GM21723 (cell line): ENCODE measurements around the gene XPO1.
"Not testable (repeated sequence)": the region's sequence is repeated elsewhere in the genome, so short reads cannot be mapped to it uniquely, and the experiment has no call there.

Experiments
- ATAC-seq: cut with Tn5 transposase; IDR thresholded peaks from one replicate; pipeline ENCODE4 v1.9.1; 2021; ENCODE audit warnings: mild to moderate bottlenecking, moderate library complexity; ENCODE audit not compliant: unreplicated experiment

The XPO1 gene

DNA sequence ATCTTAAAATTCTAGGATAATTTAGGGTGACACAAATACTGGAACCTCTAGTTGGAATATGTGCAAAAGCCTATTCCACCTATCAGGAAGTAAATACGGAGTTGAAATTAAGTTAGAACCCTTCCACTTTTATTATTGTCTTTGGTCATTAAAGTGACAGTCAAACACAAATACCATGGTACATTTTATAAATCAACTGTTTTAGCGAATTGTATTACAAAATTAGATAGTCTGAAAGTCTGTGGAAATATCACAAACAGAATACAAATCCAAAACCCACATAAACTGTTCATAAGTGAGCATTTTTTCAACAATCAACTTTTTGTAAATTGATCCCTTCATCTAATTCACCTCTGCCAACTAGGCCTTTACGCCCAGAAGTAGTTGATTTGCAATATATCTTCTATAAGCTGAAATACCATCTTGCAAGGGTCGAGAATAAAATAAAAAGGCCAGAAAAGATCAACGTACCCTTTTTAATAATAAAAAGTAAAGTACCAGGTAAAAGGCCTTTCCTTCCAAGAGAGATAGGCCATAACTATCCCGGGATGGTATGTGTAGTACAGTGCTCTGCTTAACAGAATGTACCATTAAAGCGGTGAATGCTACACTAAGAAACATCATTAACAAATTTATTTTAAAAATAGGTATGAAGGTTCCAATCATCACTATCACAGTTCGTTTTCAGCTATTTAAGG, 68.6 kb downstream of the XPO1 start:
- ATAC-seq = no peak

DNA sequence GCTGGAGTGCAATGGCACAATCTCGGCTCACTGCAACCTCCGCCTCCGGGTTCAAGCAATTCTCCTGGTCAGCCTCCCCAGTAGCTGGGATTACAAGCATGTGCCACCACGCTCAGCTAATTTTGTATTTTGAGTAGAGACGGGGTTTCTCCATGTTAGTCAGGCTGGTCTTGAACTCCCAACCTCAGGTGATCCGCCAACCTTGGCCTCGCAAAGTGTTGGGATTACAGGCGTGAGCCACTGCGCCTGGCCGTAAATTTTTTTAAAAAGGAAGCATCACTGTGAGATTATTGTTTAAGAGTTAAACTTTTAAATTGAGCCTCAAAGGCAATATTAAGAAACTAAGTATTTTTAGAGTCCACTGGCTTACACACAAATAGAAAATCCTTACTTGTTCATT, 69.9 kb downstream of the XPO1 start:
- ATAC-seq = not testable (repeated sequence)

- ATAC-seq = no peak
Measured at GRCh38 chr2:61465045-61465444, 73.1 kb downstream of the XPO1 start.

DNA sequence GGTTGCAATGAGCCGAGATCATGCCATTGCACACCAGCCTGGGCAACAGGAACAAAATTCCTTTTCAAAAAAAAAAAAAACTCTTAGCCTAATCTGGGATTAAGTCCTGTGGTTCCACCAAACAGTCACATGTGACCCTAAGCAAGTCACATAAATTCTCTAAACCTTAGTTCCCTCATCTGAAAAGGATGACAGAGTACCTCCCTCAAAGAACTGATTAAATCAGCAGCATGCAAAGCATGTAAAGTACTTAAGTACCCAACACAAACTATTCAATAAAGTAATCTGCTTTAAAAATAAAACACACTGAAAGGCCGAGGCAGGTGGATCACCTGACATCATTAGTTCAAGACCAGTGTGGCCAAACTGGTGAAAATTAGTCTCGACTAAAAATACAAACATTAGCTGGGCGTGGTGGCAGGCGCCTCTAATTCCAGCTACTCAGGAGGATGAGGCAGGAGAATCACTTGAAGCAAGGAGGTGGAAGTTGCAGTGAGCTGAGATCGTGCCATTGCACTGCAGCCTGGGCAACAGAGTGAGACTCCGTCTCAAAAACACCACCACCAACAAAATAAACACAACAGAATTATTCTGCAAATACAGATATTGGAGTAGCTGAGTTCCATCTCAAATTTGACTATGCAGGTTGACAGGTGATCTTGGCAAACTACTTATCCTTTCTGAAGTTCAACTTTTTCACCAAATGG, 74.2 kb downstream of the XPO1 start:
- no peak for ATAC-seq

DNA sequence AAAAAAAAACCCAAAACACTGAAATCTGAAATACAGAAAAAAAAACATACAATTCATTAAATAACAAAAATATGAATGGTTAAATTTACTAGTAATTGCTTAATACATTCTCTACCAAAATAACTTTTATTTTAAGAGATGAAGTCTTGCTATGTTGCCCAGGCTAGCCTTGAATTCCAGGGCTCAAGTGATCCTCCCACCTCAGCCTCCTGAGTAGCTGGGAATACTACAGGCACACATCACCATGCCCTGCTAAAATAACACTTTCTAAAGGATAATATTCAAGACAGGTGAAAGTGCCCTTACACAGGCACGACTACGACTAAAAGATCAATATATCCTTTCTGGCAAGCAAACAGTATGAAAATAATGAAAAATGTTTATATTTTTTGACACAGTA, 76.8 kb downstream of the XPO1 start:
- no peak for ATAC-seq

GRCh38 chr2:61460163-61460562, 78.0 kb downstream of the XPO1 start:
- no peak for ATAC-seq

DNA sequence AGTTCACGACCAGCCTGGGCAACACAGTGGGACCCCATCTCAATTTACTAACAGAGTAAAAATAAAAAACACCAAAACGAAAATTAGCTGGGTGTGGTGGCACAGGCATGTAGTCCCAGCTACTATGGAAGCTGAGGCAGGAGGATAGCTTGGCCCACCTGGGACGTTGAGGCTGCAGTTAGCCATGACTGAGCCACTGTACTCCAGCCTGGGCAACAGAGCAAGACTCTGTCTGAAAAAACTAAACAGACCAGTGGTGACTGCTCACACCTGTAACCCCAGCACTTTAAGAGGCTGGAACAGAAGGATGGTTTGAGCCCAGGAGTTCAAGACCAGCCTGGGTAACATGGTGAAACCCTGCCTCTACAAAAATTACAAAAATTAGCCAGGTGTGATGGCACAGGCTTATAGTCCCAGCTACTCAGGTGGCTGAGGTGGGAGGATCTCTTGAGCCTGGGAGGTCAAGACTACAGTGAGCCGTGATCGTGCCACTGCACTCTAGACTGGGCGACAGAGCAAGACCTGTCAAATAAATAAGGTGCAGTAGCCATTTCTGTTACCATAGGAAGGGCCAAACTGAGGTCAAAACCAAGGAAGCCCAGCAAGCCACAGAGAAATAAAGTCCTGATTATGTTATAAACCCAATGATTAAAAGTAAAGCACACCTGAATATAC, 81.3 kb downstream of the XPO1 start:
- no peak for ATAC-seq

- ATAC-seq = no peak
Measured at GRCh38 chr2:61456070-61456745, 81.9 kb downstream of the XPO1 start.

- not testable (repeated sequence) for ATAC-seq
Measured at GRCh38 chr2:61454972-61455371, 83.2 kb downstream of the XPO1 start.

DNA sequence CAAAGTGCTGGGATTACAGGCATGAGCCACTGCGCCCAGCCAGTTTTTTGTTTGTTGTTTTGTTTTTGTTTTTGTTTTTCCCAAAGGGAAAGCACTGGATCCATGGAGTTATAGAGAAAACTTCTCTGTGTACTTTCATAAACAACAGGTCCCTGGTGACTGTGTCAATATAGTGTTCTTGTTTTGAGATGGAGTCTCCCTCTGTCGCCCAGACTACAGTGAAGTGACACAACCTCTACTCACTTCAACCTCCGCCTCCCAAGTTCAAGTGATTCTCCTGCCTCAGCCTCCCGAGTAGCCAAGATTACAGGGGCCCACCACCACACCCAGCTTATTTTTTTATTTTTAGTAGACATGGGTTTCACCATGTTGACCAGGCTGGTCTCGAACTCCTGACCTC, 83.8 kb downstream of the XPO1 start:
- no peak for ATAC-seq

- no peak for ATAC-seq
Measured at GRCh38 chr2:61452392-61452791, 85.8 kb downstream of the XPO1 start.

- ATAC-seq = no peak
Measured at GRCh38 chr2:61451178-61451577, 87.0 kb downstream of the XPO1 start.

DNA sequence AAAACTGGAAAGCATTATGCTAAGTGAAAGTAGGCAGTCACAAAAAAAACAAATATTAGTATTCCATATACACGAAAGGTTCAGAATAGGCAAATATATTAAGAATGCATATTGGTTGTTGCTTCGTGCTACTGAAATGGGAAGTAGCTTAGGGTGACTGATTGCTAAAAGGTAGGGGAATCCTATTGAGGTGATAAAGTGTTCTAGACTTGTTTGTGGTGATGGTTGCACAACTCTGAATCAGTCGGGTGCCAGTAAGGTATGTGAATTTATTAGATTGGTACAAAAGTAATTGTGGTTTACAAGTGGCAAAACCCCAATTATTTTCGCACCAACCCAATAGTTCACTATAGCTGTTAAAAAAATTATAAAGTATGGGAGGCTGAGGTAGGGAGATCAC, 88.0 kb downstream of the XPO1 start:
- no peak for ATAC-seq

GRCh38 chr2:61448229-61448628, 89.9 kb downstream of the XPO1 start:
- no peak for ATAC-seq

- not testable (repeated sequence) for ATAC-seq
Measured at GRCh38 chr2:61446971-61447370, 91.2 kb downstream of the XPO1 start.

GRCh38 chr2:61443342-61444041, 94.7 kb downstream of the XPO1 start:
- ATAC-seq = peak; percentile 74

GRCh38 chr2:61439241-61440002, 98.7 kb downstream of the XPO1 start:
- ATAC-seq = no peak

DNA sequence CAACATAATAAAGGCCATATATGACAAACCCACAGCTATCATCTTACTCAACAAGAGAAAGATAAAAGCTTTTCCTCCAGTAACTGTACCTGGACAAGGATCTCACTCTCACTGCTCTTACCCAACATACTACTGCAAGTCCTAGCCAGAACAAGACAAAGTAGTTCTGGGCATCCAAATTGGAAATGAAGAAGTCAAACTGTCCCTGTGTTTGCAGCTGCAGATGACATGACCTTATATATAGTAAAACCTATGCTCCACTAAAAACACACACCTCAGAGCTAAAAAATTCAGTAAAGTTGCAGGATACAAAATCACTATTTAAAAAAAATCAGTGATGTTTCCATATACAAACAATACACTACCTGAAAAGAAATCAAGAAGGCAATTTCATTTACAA, 99.5 kb downstream of the XPO1 start:
- ATAC-seq = no peak

GRCh38 chr2:61437170-61437569, 101.0 kb downstream of the XPO1 start:
- ATAC-seq = no peak

DNA sequence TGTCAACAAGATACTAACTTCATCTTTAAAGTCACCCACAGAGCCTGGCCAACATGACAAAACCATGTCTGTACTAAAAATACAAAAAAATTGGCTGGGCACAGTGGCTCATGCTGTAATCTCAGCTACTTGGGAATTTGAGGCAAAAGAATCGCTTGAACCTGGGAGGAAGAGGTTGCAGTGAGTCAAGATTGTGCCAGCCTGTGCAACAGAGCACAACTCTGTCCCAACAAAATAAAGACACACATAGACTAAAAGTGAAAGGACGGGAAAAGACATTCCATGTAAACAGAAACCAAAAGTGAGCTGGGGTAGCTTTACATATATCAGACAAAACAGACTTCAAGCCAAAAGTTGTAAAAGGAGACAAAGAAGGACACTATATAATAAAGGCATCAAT, 102.1 kb downstream of the XPO1 start:
- no peak for ATAC-seq
